Hematopoietic multipotent progenitor cell (in vitro differentiated cells): ENCODE data around the gene CD82. TPM values are rescaled to one million over a fixed set of nuclear protein-coding genes. Genes with fewer than 3 reads are reported as not detected.
A peak's percentile ranks its signal among the peaks of the same experiment; 100 is the strongest.

Experiments used
- DNase-seq, 3 donors: peaks; one replicate each; pipeline ENCODE4 v3.0.0-alpha.2; 2011 to 2015; ENCODE audit warnings: low read depth in 2 of 3, low spot score in 2 of 3
- total RNA-seq: library from RNA; depleted of rRNA; stranded (reverse); fragments of >200 nt; gene quantifications from one replicate; pipeline ENCODE4 v1.2.3, GENCODE V29; 2012

Gene CD82
- total RNA-seq, 1 donor: 326 TPM

- DNase-seq: no peak
Observed at GRCh38 chr11:44614281-44614775, 48.9 kb downstream of the CD82 start.

DNA sequence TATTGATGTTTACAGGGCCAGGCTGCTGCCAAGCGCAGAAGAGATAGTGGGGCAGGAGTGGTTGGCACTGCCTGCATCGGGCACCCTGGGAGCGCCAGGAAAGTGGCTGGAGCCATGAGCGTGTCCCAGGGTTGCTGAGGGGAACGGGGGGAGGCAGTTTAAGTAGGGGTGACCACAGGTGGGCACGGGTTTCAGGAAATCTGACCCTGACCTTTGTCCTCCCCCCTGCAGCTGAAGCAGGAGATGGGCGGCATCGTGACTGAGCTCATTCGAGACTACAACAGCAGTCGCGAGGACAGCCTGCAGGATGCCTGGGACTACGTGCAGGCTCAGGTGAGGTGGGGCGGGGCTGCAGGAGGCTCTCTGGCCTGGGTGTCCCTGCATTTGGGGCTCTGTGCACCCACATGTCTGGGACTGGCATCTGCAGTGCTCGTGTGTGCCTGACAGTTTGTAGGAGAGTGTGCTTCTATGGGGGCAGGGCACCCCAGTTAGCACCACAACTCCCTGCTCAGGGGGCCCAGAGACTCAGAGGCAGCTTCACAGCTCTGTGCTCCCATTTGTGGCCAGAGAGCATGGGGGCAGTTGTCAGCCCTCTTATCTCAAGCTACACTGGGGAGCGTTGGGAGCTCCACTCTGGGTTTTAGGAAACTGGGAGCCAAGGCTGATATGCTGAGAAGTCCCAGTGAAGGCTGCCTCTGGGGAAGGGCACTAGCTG, 49.7 kb downstream of the CD82 start:
- no peak for DNase-seq

DNA sequence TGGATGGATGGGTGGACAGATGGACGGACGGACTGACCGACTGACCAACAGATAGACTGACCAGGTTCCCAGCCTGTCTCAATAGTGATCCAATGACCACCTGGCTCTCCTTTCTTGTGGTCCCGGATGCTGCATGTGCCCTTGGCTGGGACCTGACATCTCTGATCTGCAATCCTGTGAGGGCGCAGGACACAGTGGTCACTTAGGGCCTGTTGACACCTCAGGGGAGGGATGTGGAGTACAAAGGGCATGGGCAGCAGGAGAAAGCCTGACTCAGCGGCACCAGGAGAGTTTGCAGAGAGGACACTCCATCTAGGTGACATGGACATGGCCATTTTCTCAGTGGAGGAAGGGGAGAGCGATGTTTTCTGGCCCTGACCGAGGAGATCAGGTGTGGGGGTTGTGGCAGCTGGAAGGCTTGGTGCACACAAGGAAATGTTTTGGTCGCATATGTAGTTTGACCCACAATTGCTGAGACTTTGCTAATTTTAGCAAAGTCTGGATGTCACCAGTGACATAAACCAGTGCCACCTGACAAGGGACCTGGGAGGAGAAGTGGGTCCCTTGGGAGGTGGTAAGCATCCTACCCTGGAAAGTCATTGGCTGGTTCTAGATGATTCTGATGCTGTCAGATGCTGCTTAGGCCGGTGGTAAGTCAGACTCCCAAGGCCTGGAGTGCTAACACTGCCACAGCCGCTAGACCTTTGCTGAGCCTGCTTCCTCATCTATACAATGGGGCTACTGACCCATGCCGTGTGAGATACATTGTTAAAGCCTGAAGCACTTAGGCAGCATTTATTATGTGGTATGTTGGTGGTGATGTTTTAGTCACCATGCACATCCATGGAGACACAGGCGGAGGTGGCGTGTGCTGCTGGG, 50.7 kb downstream of the CD82 start:
- no peak for DNase-seq

DNA sequence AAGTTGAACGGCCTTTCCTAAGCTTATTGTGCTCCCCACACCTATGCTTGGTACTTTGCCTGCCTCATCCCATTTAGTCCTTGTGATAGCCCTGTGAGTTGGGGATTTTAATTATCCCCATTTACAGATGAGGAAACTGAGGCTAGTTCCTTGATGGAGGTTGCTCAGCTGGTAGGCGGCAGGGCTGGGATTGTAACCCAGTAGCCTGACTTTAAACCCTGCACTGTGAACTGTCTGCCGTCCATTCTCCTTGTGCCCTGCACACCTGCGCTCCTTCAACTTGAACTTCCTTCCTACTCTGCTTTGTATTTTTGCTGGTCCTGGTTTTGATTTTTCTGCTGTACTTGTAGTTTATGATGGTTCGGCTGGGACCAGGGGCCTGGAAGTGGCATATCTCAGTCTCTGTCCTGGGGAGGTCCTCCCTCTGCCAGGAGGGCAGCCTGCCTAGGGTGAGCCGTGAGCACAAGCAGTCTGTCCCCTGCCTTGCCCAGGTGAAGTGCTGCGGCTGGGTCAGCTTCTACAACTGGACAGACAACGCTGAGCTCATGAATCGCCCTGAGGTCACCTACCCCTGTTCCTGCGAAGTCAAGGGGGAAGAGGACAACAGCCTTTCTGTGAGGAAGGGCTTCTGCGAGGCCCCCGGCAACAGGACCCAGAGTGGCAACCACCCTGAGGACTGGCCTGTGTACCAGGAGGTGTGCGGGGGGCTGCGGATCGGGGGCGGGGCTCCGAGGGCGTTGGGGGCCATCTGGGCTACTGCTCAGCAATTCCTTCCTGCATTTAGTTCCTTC, 52.4 kb downstream of the CD82 start:
- no peak for DNase-seq

- DNase-seq: no peak
Observed at GRCh38 chr11:44618561-44619425, 53.3 kb downstream of the CD82 start.

DNA sequence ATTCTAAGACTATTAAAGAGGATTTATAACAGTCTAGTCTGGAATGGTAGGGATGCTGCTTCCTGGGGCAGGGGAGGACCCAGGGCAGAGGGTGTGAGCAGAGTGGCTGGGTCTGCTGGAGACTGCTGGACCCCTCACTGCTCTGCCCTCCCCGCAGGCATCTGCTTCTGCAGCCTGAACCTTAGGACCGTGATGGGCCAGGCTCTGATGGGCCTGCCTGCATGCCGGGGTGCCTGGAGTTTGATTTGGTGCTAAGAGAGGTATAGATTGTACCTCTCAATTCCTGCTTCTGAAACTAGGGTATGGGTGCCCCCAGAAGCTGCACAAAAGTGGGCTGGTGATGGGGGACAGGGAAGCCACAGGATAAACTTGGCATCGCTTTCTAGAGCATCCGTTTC, 54.9 kb downstream of the CD82 start:
- DNase-seq: no peak

DNA sequence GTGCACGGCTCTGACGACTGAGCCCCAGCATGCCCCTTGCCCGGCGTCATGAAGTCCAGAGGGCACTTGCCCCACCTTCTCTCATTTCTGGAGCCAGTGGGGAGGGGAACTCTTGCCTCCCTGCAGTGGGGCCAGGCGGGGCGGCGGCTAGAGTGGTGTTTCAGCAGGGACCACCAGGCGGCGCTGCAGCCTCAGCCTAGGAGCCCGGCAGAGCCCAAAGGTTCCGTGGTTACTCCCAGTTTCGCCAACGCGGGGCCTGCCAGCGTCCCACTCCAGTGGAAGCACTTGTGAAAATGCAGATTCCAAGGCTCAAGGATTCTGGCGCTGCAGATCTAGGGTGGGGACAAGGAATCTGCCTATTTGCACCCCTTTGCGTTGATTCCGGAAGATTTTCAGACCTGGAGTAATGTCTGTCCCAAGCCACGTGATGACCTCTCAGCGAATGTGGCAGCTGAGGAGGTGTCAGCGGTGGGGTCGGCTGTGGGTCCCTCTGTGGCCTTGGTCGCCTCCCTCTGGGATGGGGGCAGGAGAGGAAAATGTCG, 55.7 kb downstream of the CD82 start:
- peak in 2 of 3 donors; percentile 56 to 66 for DNase-seq

DNA sequence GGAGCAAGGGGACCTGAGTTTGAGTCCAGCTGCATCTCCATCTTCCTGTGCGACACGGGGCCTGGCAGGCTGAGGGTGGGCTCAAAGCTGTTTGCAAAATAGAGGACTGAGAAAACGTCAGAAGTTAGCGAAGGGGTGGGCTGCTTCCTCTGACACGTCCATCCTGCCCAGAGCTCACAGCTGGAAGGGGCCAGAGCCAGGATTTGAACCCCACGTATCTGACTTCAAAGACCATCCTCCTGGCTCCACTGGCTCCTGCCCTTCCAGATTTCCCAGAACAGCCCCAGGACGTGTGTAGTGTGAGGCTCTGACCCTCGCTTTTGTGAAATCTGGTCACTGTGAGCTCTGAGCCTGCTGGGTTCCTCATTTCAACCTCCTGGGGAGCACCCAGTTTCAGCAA, 56.3 kb downstream of the CD82 start:
- DNase-seq: no peak

- DNase-seq: no peak
Observed at GRCh38 chr11:44622190-44622650, 56.8 kb downstream of the CD82 start.

- DNase-seq: no peak
Observed at GRCh38 chr11:44622721-44623258, 57.3 kb downstream of the CD82 start.

- no peak for DNase-seq
Observed at GRCh38 chr11:44623341-44623730, 57.9 kb downstream of the CD82 start.

- DNase-seq: no peak
Observed at GRCh38 chr11:44623731-44624491, 58.4 kb downstream of the CD82 start.

GRCh38 chr11:44624761-44625221, 59.3 kb downstream of the CD82 start:
- no peak for DNase-seq

- DNase-seq: peak in 1 of 3 donors; percentile 43
Observed at GRCh38 chr11:44625759-44626523, 60.5 kb downstream of the CD82 start.

- DNase-seq: no peak
Observed at GRCh38 chr11:44626645-44627044, 61.2 kb downstream of the CD82 start.

DNA sequence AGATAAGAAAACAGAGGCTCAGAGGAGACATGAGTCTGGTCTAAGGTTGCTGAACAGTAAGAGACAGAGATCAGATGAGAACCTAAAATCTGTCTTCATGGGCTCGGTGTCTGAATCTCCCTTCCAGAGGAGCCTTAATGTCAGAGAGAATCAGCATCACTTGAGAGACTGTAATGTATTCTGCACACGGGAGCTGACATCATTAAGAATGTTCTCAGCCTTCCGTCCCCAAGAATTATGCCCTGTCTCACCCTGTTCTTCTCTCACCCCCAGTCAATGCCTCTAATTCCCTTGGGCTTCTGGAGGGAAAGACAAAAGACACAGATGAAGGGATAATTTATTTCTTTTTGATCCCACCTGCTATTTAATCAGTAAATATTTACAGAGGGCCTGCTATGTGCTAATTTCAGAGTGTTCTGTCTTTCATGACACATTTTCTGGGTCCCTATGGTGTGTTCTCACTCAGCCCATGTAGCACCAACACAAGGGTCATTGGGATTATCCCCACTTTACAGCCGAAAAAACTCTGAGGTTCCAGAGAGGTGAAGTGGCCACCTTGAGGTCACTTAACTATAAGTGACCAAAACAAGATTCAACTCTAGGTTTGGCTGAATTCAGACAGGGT, 61.8 kb downstream of the CD82 start:
- no peak for DNase-seq
